Panc1 (cell line): ENCODE data around the gene SH3BGR. TPM values are rescaled to one million over a fixed set of nuclear protein-coding genes. Genes with fewer than 3 reads are reported as not detected.

Experiments
- ATAC-seq: fragments of 200-7000 bp; cut with Tn5 transposase; 2 replicates; pipeline ENCODE4 v1.9.1; 2020; ENCODE audit warnings: mild to moderate bottlenecking, moderate library complexity
- BruUV-seq: library from RNA; stranded (reverse); fragments of 400-500 nt; replicated peaks from 2 replicates; lab custom pipeline; 2021; lab: Mats Ljungman, UMichigan
- CTCF ChIA-PET: fragments of 300-600 bp; sonication (Branson Sonifier 250); formaldehyde crosslinking; loops from one replicate; lab custom pipeline; 2022; ENCODE audit warnings: antibody characterized with exemption; lab: Charles Lee
- POLR2A ChIA-PET: fragments of 300-600 bp; sonication (Branson Sonifier 250); formaldehyde crosslinking; loops from one replicate; lab custom pipeline; 2022; ENCODE audit warnings: antibody characterized with exemption; lab: Charles Lee
- DNase-seq: peaks from one replicate; pipeline ENCODE4 v3.0.0-alpha.2; 2010; ENCODE audit warnings: low read depth, low spot score
- H3K27ac ChIP-seq: 2 replicates; pipeline ENCODE4 v1.5.1; 2011; ENCODE audit warnings: mild to moderate bottlenecking, low read length, inconsistent platforms
- H3K27me3 ChIP-seq: fragments of 200-500 bp; sonication (Bioruptor generic); 2 replicates; pipeline ENCODE4 v1.6.0; 2014; ENCODE audit warnings: low read length, inconsistent platforms; ENCODE audit not compliant: control insufficient read depth, insufficient read depth
- H3K36me3 ChIP-seq: fragments of 200-500 bp; sonication (Bioruptor generic); 2 replicates; pipeline ENCODE4 v1.5.1; 2014; ENCODE audit warnings: inconsistent platforms, mild to moderate bottlenecking, low read length, moderate library complexity; ENCODE audit not compliant: control insufficient read depth, insufficient read depth
- H3K4me1 ChIP-seq: 2 replicates; pipeline ENCODE4 v1.5.1; 2011; ENCODE audit warnings: inconsistent platforms, mild to moderate bottlenecking, low read length, moderate library complexity; ENCODE audit not compliant: control insufficient read depth, insufficient read depth
- H3K4me3 ChIP-seq, 2 experiments: 2 replicates each; pipeline ENCODE4 v1.5.1; 2011 to 2012; ENCODE audit warnings: low read depth in 2 of 2, low read length in 2 of 2, mild to moderate bottlenecking in 2 of 2, inconsistent platforms in 1 of 2, moderate library complexity in 1 of 2
- H3K9me3 ChIP-seq: fragments of 200-500 bp; sonication (Bioruptor generic); 2 replicates; pipeline ENCODE4 v1.5.1; 2014; ENCODE audit warnings: low read depth, mild to moderate bottlenecking, inconsistent platforms, low read length, moderate library complexity; ENCODE audit not compliant: control insufficient read depth, insufficient read depth
- POLR2AphosphoS5 ChIP-seq: IDR thresholded peaks from 2 replicates; pipeline ENCODE4 v1.6.1; 2012; ENCODE audit warnings: mild to moderate bottlenecking, low read depth, low read length, moderate library complexity
- SIN3A ChIP-seq: IDR thresholded peaks from 2 replicates; pipeline ENCODE4 v1.6.1; 2012; ENCODE audit warnings: low read depth, mild to moderate bottlenecking, low read length, moderate library complexity, borderline replicate concordance; ENCODE audit not compliant: insufficient read depth
- TCF7L2 ChIP-seq: IDR thresholded peaks from 2 replicates; pipeline ENCODE4 v1.6.1; 2011; ENCODE audit warnings: mild to moderate bottlenecking, low read depth, low read length, inconsistent platforms
- in situ Hi-C: cut with HindIII; loops from 2 replicates; pipeline ENCODE4 v1.10.0; 2016; ENCODE audit warnings: low sequenced_read_pairs, low pct_unique_long_range_greater_than_20kb
- intact Hi-C: fragments of 100-400 bp; cut with micrococcal nuclease; formaldehyde crosslinking; loops from one replicate; pipeline ENCODE4 v1.10.0; 2022; ENCODE audit not compliant: unreplicated experiment
- total RNA-seq: library from RNA; stranded (reverse); gene quantifications from one replicate; pipeline ENCODE4 v1.2.1, GENCODE V29; 2021; ENCODE audit not compliant: unreplicated experiment
- TF ChIP-seq, protein P1 (sequence below): fragments of 450-650 bp; IDR thresholded peaks from 2 replicates; pipeline ENCODE4 v1.5.1; 2017; ENCODE audit warnings: mild to moderate bottlenecking
- TF ChIP-seq, protein P2 (sequence below), 2 experiments: IDR thresholded peaks; 2 replicates each; pipeline ENCODE4 v1.6.1; 2011 to 2012; ENCODE audit warnings: low read depth in 2 of 2, control low read depth in 1 of 2, low read length in 1 of 2, mild to moderate bottlenecking in 1 of 2, moderate library complexity in 1 of 2; ENCODE audit not compliant: insufficient read depth in 1 of 2

The SH3BGR gene
- total RNA-seq, 1 experiment from 2014 or later: 1.7 TPM

- H3K9me3 ChIP-seq: no peaks in the 10 kb centered on the region
- POLR2A ChIA-PET: no interaction called here
- no peaks in the 10 kb centered on the region for H3K27me3 ChIP-seq
- no peaks in the 10 kb centered on the region; the same call in 1 of the 2 replicates for H3K36me3 ChIP-seq
- H3K4me1 ChIP-seq: no peaks in the 10 kb centered on the region
- ATAC-seq: peak; percentile 21; the same call in 1 of the 2 replicates
- intact Hi-C loops: no loop called here
- no peak for DNase-seq
- in situ Hi-C loops: no loop called here
- TF ChIP-seq TCF7L2: no peak
- TF ChIP-seq SIN3A: no peak
- TF ChIP-seq, protein P1, sequence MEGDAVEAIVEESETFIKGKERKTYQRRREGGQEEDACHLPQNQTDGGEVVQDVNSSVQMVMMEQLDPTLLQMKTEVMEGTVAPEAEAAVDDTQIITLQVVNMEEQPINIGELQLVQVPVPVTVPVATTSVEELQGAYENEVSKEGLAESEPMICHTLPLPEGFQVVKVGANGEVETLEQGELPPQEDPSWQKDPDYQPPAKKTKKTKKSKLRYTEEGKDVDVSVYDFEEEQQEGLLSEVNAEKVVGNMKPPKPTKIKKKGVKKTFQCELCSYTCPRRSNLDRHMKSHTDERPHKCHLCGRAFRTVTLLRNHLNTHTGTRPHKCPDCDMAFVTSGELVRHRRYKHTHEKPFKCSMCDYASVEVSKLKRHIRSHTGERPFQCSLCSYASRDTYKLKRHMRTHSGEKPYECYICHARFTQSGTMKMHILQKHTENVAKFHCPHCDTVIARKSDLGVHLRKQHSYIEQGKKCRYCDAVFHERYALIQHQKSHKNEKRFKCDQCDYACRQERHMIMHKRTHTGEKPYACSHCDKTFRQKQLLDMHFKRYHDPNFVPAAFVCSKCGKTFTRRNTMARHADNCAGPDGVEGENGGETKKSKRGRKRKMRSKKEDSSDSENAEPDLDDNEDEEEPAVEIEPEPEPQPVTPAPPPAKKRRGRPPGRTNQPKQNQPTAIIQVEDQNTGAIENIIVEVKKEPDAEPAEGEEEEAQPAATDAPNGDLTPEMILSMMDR: no peak
- TF ChIP-seq, protein P2, sequence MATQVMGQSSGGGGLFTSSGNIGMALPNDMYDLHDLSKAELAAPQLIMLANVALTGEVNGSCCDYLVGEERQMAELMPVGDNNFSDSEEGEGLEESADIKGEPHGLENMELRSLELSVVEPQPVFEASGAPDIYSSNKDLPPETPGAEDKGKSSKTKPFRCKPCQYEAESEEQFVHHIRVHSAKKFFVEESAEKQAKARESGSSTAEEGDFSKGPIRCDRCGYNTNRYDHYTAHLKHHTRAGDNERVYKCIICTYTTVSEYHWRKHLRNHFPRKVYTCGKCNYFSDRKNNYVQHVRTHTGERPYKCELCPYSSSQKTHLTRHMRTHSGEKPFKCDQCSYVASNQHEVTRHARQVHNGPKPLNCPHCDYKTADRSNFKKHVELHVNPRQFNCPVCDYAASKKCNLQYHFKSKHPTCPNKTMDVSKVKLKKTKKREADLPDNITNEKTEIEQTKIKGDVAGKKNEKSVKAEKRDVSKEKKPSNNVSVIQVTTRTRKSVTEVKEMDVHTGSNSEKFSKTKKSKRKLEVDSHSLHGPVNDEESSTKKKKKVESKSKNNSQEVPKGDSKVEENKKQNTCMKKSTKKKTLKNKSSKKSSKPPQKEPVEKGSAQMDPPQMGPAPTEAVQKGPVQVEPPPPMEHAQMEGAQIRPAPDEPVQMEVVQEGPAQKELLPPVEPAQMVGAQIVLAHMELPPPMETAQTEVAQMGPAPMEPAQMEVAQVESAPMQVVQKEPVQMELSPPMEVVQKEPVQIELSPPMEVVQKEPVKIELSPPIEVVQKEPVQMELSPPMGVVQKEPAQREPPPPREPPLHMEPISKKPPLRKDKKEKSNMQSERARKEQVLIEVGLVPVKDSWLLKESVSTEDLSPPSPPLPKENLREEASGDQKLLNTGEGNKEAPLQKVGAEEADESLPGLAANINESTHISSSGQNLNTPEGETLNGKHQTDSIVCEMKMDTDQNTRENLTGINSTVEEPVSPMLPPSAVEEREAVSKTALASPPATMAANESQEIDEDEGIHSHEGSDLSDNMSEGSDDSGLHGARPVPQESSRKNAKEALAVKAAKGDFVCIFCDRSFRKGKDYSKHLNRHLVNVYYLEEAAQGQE (IDR thresholded peaks at IDR 0.05; ENCODE audit: insufficient read depth in 1 of 2, low read depth in 2 of 2, low read length in 1 of 2): no peak
- TF ChIP-seq POLR2AphosphoS5: no peak
- H3K27ac ChIP-seq: no peak overlapping the region
- H3K4me3 ChIP-seq: no peak overlapping the region
- CTCF ChIA-PET: no interaction called here
- BruUV-seq: no TSS peak
Observed at GRCh38 chr21:39454949-39455668, 3.3 kb downstream of the SH3BGR start.

- Histone ChIP-seq H3K27me3 (no peaks in the 10 kb centered on the region), H3K4me1 (no peaks in the 10 kb centered on the region), H3K4me3 (no peak overlapping the region), H3K9me3 (no peaks in the 10 kb centered on the region), H3K27ac (no peak overlapping the region), H3K36me3 (no peaks in the 10 kb centered on the region; the same call in 1 of the 2 replicates)
- intact Hi-C loops: no loop called here
- TF ChIP-seq, protein P2 (IDR thresholded peaks at IDR 0.05; ENCODE audit: insufficient read depth in 1 of 2, low read depth in 2 of 2, low read length in 1 of 2): no peak
- TF ChIP-seq, protein P1: no peak
- TF ChIP-seq SIN3A: no peak
- TF ChIP-seq POLR2AphosphoS5: no peak
- TF ChIP-seq TCF7L2: no peak
- DNase-seq: no peak
- ChIA-PET POLR2A (no interaction called here), CTCF (no interaction called here)
- no peak for ATAC-seq
- in situ Hi-C loops: no loop called here
- no TSS peak for BruUV-seq
Observed at GRCh38 chr21:39456665-39457064, 4.9 kb downstream of the SH3BGR start.
